Spinal cord (tissue), 10 donors: ENCODE measurements around the gene LRPAP1. TPM values are rescaled to one million over a fixed set of nuclear protein-coding genes. Genes with fewer than 3 reads are reported as not detected.

Experiments
- DNase-seq, 6 donors: peaks; one replicate each; pipeline versions ENCODE4 v3.0.0 to v3.0.0-alpha.2; 2013 to 2015; ENCODE audit warnings: low spot score in 6 of 6, low read depth in 4 of 6
- H3K27ac ChIP-seq: one replicate; pipeline ENCODE4 v1.5.1; 2013; ENCODE audit warnings: low read depth, low read length, control low read depth
- H3K27me3 ChIP-seq: one replicate; pipeline ENCODE4 v1.6.1; 2013; ENCODE audit warnings: low read length; ENCODE audit not compliant: control insufficient read depth, insufficient read depth
- H3K36me3 ChIP-seq: one replicate; pipeline ENCODE4 v1.6.1; 2013; ENCODE audit warnings: low read length; ENCODE audit not compliant: control insufficient read depth, insufficient read depth
- H3K4me1 ChIP-seq: one replicate; pipeline ENCODE4 v1.6.1; 2013; ENCODE audit warnings: low read length; ENCODE audit not compliant: control insufficient read depth, insufficient read depth
- H3K4me3 ChIP-seq: one replicate; pipeline ENCODE4 v1.5.1; 2013; ENCODE audit warnings: low read depth, low read length, control low read depth
- H3K9me3 ChIP-seq: one replicate; pipeline ENCODE4 v1.6.1; 2013; ENCODE audit warnings: low read length; ENCODE audit not compliant: control insufficient read depth, insufficient read depth
- WGBS: methylation state at CpG from one replicate; pipeline ENCODE4 v1.1.5; 2013; ENCODE audit warnings: missing lambda C conversion rate; ENCODE audit not compliant: insufficient coverage; 5-methylcytosine and 5-hydroxymethylcytosine counted together
- polyA plus RNA-seq, 2 donors: library from polyadenylated mRNA; unstranded; fragments of 120-200 nt; gene quantifications; one replicate each; pipeline ENCODE4 v1.2.1, GENCODE V29; 2013; ENCODE audit not compliant: insufficient read length in 2 of 2
- total RNA-seq, 2 donors: library from RNA; depleted of rRNA in 1 of 2; stranded (reverse); fragments of 120-200 nt in 1 of 2; fragments of >200 nt in 1 of 2; gene quantifications; one replicate each; pipeline versions ENCODE4 v1.2.3 to v1.2.4, GENCODE V29; 2013 to 2014
- donor health status: healthy.

LRPAP1 gene
- total and polyA plus RNA-seq, 4 donors: 47.1 to 201 (median 139) TPM

GRCh38 chr4:3522651-3523050 lies 9.6 kb downstream of the LRPAP1 start:
- no peaks in the 10 kb centered on the region for H3K27me3 ChIP-seq

GRCh38 chr4:3522326-3522640 lies 9.9 kb downstream of the LRPAP1 start:
- peaks cover 100% of the 10 kb centered on the region for H3K36me3 ChIP-seq
- WGBS: 83% methylated on average over 9 of the region's 15 CpGs
- no peaks in the 10 kb centered on the region for H3K9me3 ChIP-seq
- no peak overlapping the region for H3K27ac ChIP-seq
- H3K4me1 ChIP-seq: peaks cover 20% of the 10 kb centered on the region
- H3K27me3 ChIP-seq: no peaks in the 10 kb centered on the region
- DNase-seq: no peak
- H3K4me3 ChIP-seq: no peak overlapping the region

More at GRCh38 chr4:3522651-3523050, 9.6 kb downstream of the LRPAP1 start:
- no peak overlapping the region for H3K4me3 ChIP-seq
- no peak for DNase-seq
- H3K27ac ChIP-seq: no peak overlapping the region
- H3K9me3 ChIP-seq: no peaks in the 10 kb centered on the region
- peaks cover 100% of the 10 kb centered on the region for H3K36me3 ChIP-seq
- H3K4me1 ChIP-seq: peaks cover 23% of the 10 kb centered on the region
- WGBS: 95% methylated on average over 14 of the region's 19 CpGs

GRCh38 chr4:3521621-3522325 lies 10.4 kb downstream of the LRPAP1 start:
- H3K27ac ChIP-seq: no peak overlapping the region
- H3K36me3 ChIP-seq: peaks cover 100% of the 10 kb centered on the region
- no peaks in the 10 kb centered on the region for H3K9me3 ChIP-seq
- peaks cover 16% of the 10 kb centered on the region for H3K4me1 ChIP-seq
- H3K27me3 ChIP-seq: no peaks in the 10 kb centered on the region
- no peak overlapping the region for H3K4me3 ChIP-seq
- 82% methylated on average over 11 of the region's 16 CpGs for WGBS
- peak in 1 of 6 donors; percentile 34 for DNase-seq

- Histone ChIP-seq H3K4me3 (no peak overlapping the region), H3K36me3 (peaks cover 100% of the 10 kb centered on the region), H3K4me1 (peaks cover 16% of the 10 kb centered on the region), H3K9me3 (no peaks in the 10 kb centered on the region), H3K27me3 (no peaks in the 10 kb centered on the region), H3K27ac (no peak overlapping the region)
- no peak for DNase-seq
- WGBS: 88% methylated on average over 30 of the region's 31 CpGs
Measured at GRCh38 chr4:3520796-3521600, 11.2 kb downstream of the LRPAP1 start.

- Histone ChIP-seq H3K27me3 (no peaks in the 10 kb centered on the region), H3K27ac (no peak overlapping the region), H3K9me3 (no peaks in the 10 kb centered on the region), H3K36me3 (peaks cover 100% of the 10 kb centered on the region), H3K4me1 (peaks cover 16% of the 10 kb centered on the region), H3K4me3 (no peak overlapping the region)
- DNase-seq: no peak
- 61% methylated on average over 4 of the region's 11 CpGs for whole genome bisulfite sequencing
Measured at GRCh38 chr4:3520276-3520675, 11.9 kb downstream of the LRPAP1 start.

GRCh38 chr4:3519468-3520264 lies 12.6 kb downstream of the LRPAP1 start:
- Histone ChIP-seq H3K4me3 (no peak overlapping the region), H3K27me3 (no peaks in the 10 kb centered on the region), H3K4me1 (peaks cover 12% of the 10 kb centered on the region), H3K27ac (no peak overlapping the region), H3K9me3 (no peaks in the 10 kb centered on the region), H3K36me3 (peaks cover 100% of the 10 kb centered on the region)
- WGBS: 94% methylated on average over 20 of the region's 23 CpGs
- DNase-seq: no peak

- H3K36me3 ChIP-seq: peaks cover 100% of the 10 kb centered on the region
- no peak overlapping the region for H3K27ac ChIP-seq
Measured at GRCh38 chr4:3518941-3519340, 13.3 kb downstream of the LRPAP1 start.

GRCh38 chr4:3518511-3518880 lies 13.7 kb downstream of the LRPAP1 start:
- DNase-seq: no peak
- peaks cover 12% of the 10 kb centered on the region for H3K4me1 ChIP-seq
- no peak overlapping the region for H3K4me3 ChIP-seq
- H3K27ac ChIP-seq: no peak overlapping the region
- WGBS: 100% methylated on average over 1 of the region's 11 CpGs
- H3K9me3 ChIP-seq: no peaks in the 10 kb centered on the region
- peaks cover 100% of the 10 kb centered on the region for H3K36me3 ChIP-seq
- no peaks in the 10 kb centered on the region for H3K27me3 ChIP-seq

More at GRCh38 chr4:3518941-3519340, 13.3 kb downstream of the LRPAP1 start:
- no peak for DNase-seq
- no peaks in the 10 kb centered on the region for H3K27me3 ChIP-seq
- no peaks in the 10 kb centered on the region for H3K9me3 ChIP-seq
- 92% methylated on average over 18 of the region's 18 CpGs for WGBS
- no peak overlapping the region for H3K4me3 ChIP-seq
- H3K4me1 ChIP-seq: peaks cover 12% of the 10 kb centered on the region

GRCh38 chr4:3517731-3518510 lies 14.3 kb downstream of the LRPAP1 start:
- peaks cover 100% of the 10 kb centered on the region for H3K36me3 ChIP-seq
- DNase-seq: no peak
- no peak overlapping the region for H3K4me3 ChIP-seq
- H3K27me3 ChIP-seq: no peaks in the 10 kb centered on the region
- H3K27ac ChIP-seq: no peak overlapping the region
- no peaks in the 10 kb centered on the region for H3K9me3 ChIP-seq
- H3K4me1 ChIP-seq: peaks cover 12% of the 10 kb centered on the region
- WGBS: 94% methylated on average over 49 of the region's 49 CpGs
